ENCODE data around the gene VPS9D1.
"Not testable (repeated sequence)": the region's sequence is repeated elsewhere in the genome, so short reads cannot be mapped to it uniquely, and the experiment has no call there.

Gene VPS9D1

GRCh38 chr16:89700649-89701424, 19.9 kb downstream of the VPS9D1 start:
- Histone ChIP-seq H3K4me1 (ENCODE audit: control insufficient read depth in 1 of 2, insufficient read depth in 2 of 2, low read length in 2 of 2) (peaks cover 12 to 25% of the 10 kb centered on the region in 2 donors), H3K9me3 (ENCODE audit: control insufficient read depth in 1 of 2, low read length in 2 of 2) (no peaks in the 10 kb centered on the region), H3K27me3 (ENCODE audit: control insufficient read depth in 1 of 2, insufficient read depth in 2 of 2, low read length in 2 of 2) (no peaks in the 10 kb centered on the region), H3K9ac (ENCODE audit: low read depth in 1 of 2, low read length in 2 of 2) (peak overlapping the region; percentile 83 to 85), H3K27ac (ENCODE audit: low read depth, low read length) (peak overlapping the region; percentile 92), H3K4me3 (ENCODE audit: low read depth in 1 of 2, low read length in 2 of 2) (peak overlapping the region; percentile 71 to 74), H3K36me3 (ENCODE audit: control insufficient read depth in 1 of 2, insufficient read depth in 2 of 2, low read length in 2 of 2) (peaks cover 4 to 6% of the 10 kb centered on the region in 2 donors)

GRCh38 chr16:89700100-89700648, 20.5 kb downstream of the VPS9D1 start:
- peak overlapping the region; percentile 83 to 85 for H3K9ac ChIP-seq (ENCODE audit: low read depth in 1 of 2, low read length in 2 of 2)
- peak overlapping the region; percentile 92 for H3K27ac ChIP-seq (ENCODE audit: low read depth, low read length)
- H3K4me1 ChIP-seq (ENCODE audit: control insufficient read depth in 1 of 2, insufficient read depth in 2 of 2, low read length in 2 of 2), result peaks cover 12 to 31% of the 10 kb centered on the region in 2 donors
- H3K27me3 ChIP-seq (ENCODE audit: control insufficient read depth in 1 of 2, insufficient read depth in 2 of 2, low read length in 2 of 2), result no peaks in the 10 kb centered on the region
- H3K9me3 ChIP-seq (ENCODE audit: control insufficient read depth in 1 of 2, low read length in 2 of 2), result no peaks in the 10 kb centered on the region
- peaks cover 4 to 13% of the 10 kb centered on the region in 2 donors for H3K36me3 ChIP-seq (ENCODE audit: control insufficient read depth in 1 of 2, insufficient read depth in 2 of 2, low read length in 2 of 2)
- H3K4me3 ChIP-seq (ENCODE audit: low read depth in 1 of 2, low read length in 2 of 2), result peak overlapping the region; percentile 71 to 74

GRCh38 chr16:89699629-89700099, 21.0 kb downstream of the VPS9D1 start:
- H3K27me3 ChIP-seq (ENCODE audit: control insufficient read depth in 1 of 2, insufficient read depth in 2 of 2, low read length in 2 of 2); H3K9me3 ChIP-seq (ENCODE audit: control insufficient read depth in 1 of 2, low read length in 2 of 2): not testable (repeated sequence)
- peaks cover 7 to 15% of the 10 kb centered on the region in 2 donors for H3K36me3 ChIP-seq (ENCODE audit: control insufficient read depth in 1 of 2, insufficient read depth in 2 of 2, low read length in 2 of 2)
- peak overlapping the region; percentile 13 for H3K27ac ChIP-seq (ENCODE audit: low read depth, low read length)
- H3K9ac ChIP-seq (ENCODE audit: low read depth in 1 of 2, low read length in 2 of 2), result peak overlapping the region in 1 of 2 donors; percentile 43
- H3K4me1 ChIP-seq (ENCODE audit: control insufficient read depth in 1 of 2, insufficient read depth in 2 of 2, low read length in 2 of 2), result peaks cover 12 to 35% of the 10 kb centered on the region in 2 donors
- peak overlapping the region; percentile 53 to 65 for H3K4me3 ChIP-seq (ENCODE audit: low read depth in 1 of 2, low read length in 2 of 2)

- not testable (repeated sequence) for H3K9ac ChIP-seq (ENCODE audit: low read depth in 1 of 2, low read length in 2 of 2); H3K27me3 ChIP-seq (ENCODE audit: control insufficient read depth in 1 of 2, insufficient read depth in 2 of 2, low read length in 2 of 2); H3K9me3 ChIP-seq (ENCODE audit: control insufficient read depth in 1 of 2, low read length in 2 of 2); H3K4me3 ChIP-seq (ENCODE audit: low read depth in 1 of 2, low read length in 2 of 2); H3K27ac ChIP-seq (ENCODE audit: low read depth, low read length)
- Histone ChIP-seq H3K36me3 (ENCODE audit: control insufficient read depth in 1 of 2, insufficient read depth in 2 of 2, low read length in 2 of 2) (peaks cover 10 to 23% of the 10 kb centered on the region in 2 donors), H3K4me1 (ENCODE audit: control insufficient read depth in 1 of 2, insufficient read depth in 2 of 2, low read length in 2 of 2) (peaks cover 12 to 35% of the 10 kb centered on the region in 2 donors)
Observed at GRCh38 chr16:89698717-89699116, 22.0 kb downstream of the VPS9D1 start.

- H3K27ac ChIP-seq (ENCODE audit: low read depth, low read length), result no peak overlapping the region
- H3K4me3 ChIP-seq (ENCODE audit: low read depth in 1 of 2, low read length in 2 of 2), result no peak overlapping the region
- H3K36me3 ChIP-seq (ENCODE audit: control insufficient read depth in 1 of 2, insufficient read depth in 2 of 2, low read length in 2 of 2), result peaks cover 10 to 31% of the 10 kb centered on the region in 2 donors
- no peaks in the 10 kb centered on the region for H3K9me3 ChIP-seq (ENCODE audit: control insufficient read depth in 1 of 2, low read length in 2 of 2)
- H3K9ac ChIP-seq (ENCODE audit: low read depth in 1 of 2, low read length in 2 of 2), result no peak overlapping the region
- H3K27me3 ChIP-seq (ENCODE audit: control insufficient read depth in 1 of 2, insufficient read depth in 2 of 2, low read length in 2 of 2), result no peaks in the 10 kb centered on the region
- peaks cover 12 to 35% of the 10 kb centered on the region in 2 donors for H3K4me1 ChIP-seq (ENCODE audit: control insufficient read depth in 1 of 2, insufficient read depth in 2 of 2, low read length in 2 of 2)
Observed at GRCh38 chr16:89697616-89698331, 22.9 kb downstream of the VPS9D1 start.

GRCh38 chr16:89697161-89697615, 23.5 kb downstream of the VPS9D1 start:
- Histone ChIP-seq H3K27ac (ENCODE audit: low read depth, low read length) (no peak overlapping the region), H3K4me3 (ENCODE audit: low read depth in 1 of 2, low read length in 2 of 2) (no peak overlapping the region), H3K9me3 (ENCODE audit: control insufficient read depth in 1 of 2, low read length in 2 of 2) (no peaks in the 10 kb centered on the region), H3K27me3 (ENCODE audit: control insufficient read depth in 1 of 2, insufficient read depth in 2 of 2, low read length in 2 of 2) (no peaks in the 10 kb centered on the region), H3K4me1 (ENCODE audit: control insufficient read depth in 1 of 2, insufficient read depth in 2 of 2, low read length in 2 of 2) (peaks cover 12 to 33% of the 10 kb centered on the region in 2 donors), H3K36me3 (ENCODE audit: control insufficient read depth in 1 of 2, insufficient read depth in 2 of 2, low read length in 2 of 2) (peaks cover 14 to 34% of the 10 kb centered on the region in 2 donors), H3K9ac (ENCODE audit: low read depth in 1 of 2, low read length in 2 of 2) (no peak overlapping the region)

GRCh38 chr16:89696670-89697128, 24.0 kb downstream of the VPS9D1 start:
- Histone ChIP-seq H3K27ac (ENCODE audit: low read depth, low read length) (no peak overlapping the region), H3K27me3 (ENCODE audit: control insufficient read depth in 1 of 2, insufficient read depth in 2 of 2, low read length in 2 of 2) (no peaks in the 10 kb centered on the region), H3K9ac (ENCODE audit: low read depth in 1 of 2, low read length in 2 of 2) (no peak overlapping the region), H3K4me1 (ENCODE audit: control insufficient read depth in 1 of 2, insufficient read depth in 2 of 2, low read length in 2 of 2) (peaks cover 12 to 31% of the 10 kb centered on the region in 2 donors), H3K9me3 (ENCODE audit: control insufficient read depth in 1 of 2, low read length in 2 of 2) (no peaks in the 10 kb centered on the region), H3K36me3 (ENCODE audit: control insufficient read depth in 1 of 2, insufficient read depth in 2 of 2, low read length in 2 of 2) (peaks cover 17 to 38% of the 10 kb centered on the region in 2 donors), H3K4me3 (ENCODE audit: low read depth in 1 of 2, low read length in 2 of 2) (no peak overlapping the region)

- Histone ChIP-seq H3K9ac (ENCODE audit: low read depth in 1 of 2, low read length in 2 of 2) (no peak overlapping the region), H3K27me3 (ENCODE audit: control insufficient read depth in 1 of 2, insufficient read depth in 2 of 2, low read length in 2 of 2) (no peaks in the 10 kb centered on the region), H3K4me3 (ENCODE audit: low read depth in 1 of 2, low read length in 2 of 2) (no peak overlapping the region), H3K27ac (ENCODE audit: low read depth, low read length) (no peak overlapping the region), H3K4me1 (ENCODE audit: control insufficient read depth in 1 of 2, insufficient read depth in 2 of 2, low read length in 2 of 2) (peaks cover 12 to 31% of the 10 kb centered on the region in 2 donors), H3K9me3 (ENCODE audit: control insufficient read depth in 1 of 2, low read length in 2 of 2) (no peaks in the 10 kb centered on the region), H3K36me3 (ENCODE audit: control insufficient read depth in 1 of 2, insufficient read depth in 2 of 2, low read length in 2 of 2) (peaks cover 22 to 45% of the 10 kb centered on the region in 2 donors)
Observed at GRCh38 chr16:89695875-89696669, 24.6 kb downstream of the VPS9D1 start.

- Histone ChIP-seq H3K9me3 (ENCODE audit: control insufficient read depth in 1 of 2, low read length in 2 of 2) (no peaks in the 10 kb centered on the region), H3K9ac (ENCODE audit: low read depth in 1 of 2, low read length in 2 of 2) (no peak overlapping the region), H3K4me1 (ENCODE audit: control insufficient read depth in 1 of 2, insufficient read depth in 2 of 2, low read length in 2 of 2) (peaks cover 8 to 26% of the 10 kb centered on the region in 2 donors), H3K27me3 (ENCODE audit: control insufficient read depth in 1 of 2, insufficient read depth in 2 of 2, low read length in 2 of 2) (no peaks in the 10 kb centered on the region), H3K27ac (ENCODE audit: low read depth, low read length) (no peak overlapping the region), H3K4me3 (ENCODE audit: low read depth in 1 of 2, low read length in 2 of 2) (no peak overlapping the region), H3K36me3 (ENCODE audit: control insufficient read depth in 1 of 2, insufficient read depth in 2 of 2, low read length in 2 of 2) (peaks cover 27 to 51% of the 10 kb centered on the region in 2 donors)
Observed at GRCh38 chr16:89695086-89695874, 25.4 kb downstream of the VPS9D1 start.

All from duodenal mucosa (tissue), 2 donors.